ENCODE measurements around the gene SLC12A9.
A peak's percentile ranks its signal among the peaks of the same experiment; 100 is the strongest.

The SLC12A9 gene

DNA sequence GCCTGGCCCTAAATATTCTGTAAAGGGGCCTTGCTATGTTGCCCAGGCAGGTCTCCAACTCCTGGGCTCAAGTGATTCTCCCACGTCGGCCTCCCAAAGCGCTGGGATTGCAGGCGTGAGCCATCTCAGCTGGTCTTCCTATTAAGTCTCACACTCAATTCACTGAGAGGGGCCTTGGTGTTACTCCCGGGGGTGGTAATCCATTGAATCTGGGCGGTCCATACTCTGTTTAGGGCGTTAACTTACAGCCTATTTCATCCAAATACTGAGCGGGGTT lies 21.7 kb downstream of the SLC12A9 start:
- no peaks in the 10 kb centered on the region for H3K27me3 ChIP-seq (ENCODE audit: insufficient read depth, insufficient read length)
- no peak for DNase-seq (ENCODE audit: low read depth, low spot score)
- peak overlapping the region; percentile 93 for H3K4me3 ChIP-seq (ENCODE audit: insufficient read length, low read depth)
- H3K9me3 ChIP-seq (ENCODE audit: insufficient read depth, low read length) = no peaks in the 10 kb centered on the region
- peaks cover 7% of the 10 kb centered on the region for H3K4me1 ChIP-seq (ENCODE audit: insufficient read depth, insufficient read length)
- H3K9ac ChIP-seq (ENCODE audit: insufficient read length, low read depth) = peak overlapping the region; percentile 95
- TF ChIP-seq ZNF274 (IDR thresholded peaks at IDR 0.05; ENCODE audit: low read depth, low read length) (no peak), YY1 (IDR thresholded peaks at IDR 0.05; ENCODE audit: insufficient read depth, insufficient read length) (no peak), SUZ12 (IDR thresholded peaks at IDR 0.05; ENCODE audit: extremely low read depth, insufficient read depth, insufficient read length) (no peak)
- peaks cover 78% of the 10 kb centered on the region for H3K36me3 ChIP-seq (ENCODE audit: insufficient read depth, insufficient read length, low read length)

DNA sequence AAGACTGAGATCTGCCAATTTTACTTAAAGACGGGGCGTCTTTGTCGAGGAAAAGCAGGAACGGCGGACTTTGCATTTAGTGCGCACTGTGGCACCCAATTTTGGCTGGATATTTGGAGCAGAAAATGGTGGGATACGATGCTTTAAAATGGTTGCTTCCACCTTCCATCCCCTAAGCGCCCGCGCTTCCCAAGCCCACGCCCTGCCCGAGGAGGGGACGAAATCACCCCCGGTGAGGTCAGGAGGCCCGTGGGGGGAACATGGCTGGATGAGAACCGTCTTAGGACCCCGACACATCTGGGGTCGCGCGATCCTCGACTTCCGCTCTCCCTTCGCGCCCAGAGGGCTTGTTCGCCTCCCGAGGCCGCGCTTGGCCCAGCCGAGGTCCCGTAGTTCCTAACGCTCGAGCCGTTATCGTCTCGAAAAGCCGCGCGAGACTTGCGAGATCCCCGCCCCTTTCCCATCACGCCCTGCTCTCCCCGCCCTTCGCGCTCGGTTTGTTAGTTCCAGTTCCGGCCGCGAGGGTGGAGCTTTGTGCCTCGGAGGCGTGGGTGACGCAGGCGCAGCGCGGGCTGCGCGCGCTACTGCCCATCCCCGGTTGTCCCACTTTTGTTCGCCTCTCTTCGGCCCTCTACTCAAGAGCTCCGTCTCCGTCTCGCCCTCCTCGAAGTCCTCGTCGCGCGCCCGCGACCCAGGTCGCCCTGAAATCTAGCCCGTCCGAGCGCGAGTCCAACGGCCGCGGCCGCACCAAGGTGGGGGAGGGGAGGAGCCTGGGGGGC lies 22.3 kb downstream of the SLC12A9 start, which contains the start of gene SRRT:
TSS of gene SRRT (plus strand) at position 527 of the 779 bp plus-strand sequence. CDS start 488 bp downstream, outside the sequence.
- Histone ChIP-seq H3K36me3 (ENCODE audit: insufficient read depth, insufficient read length, low read length) (peaks cover 77% of the 10 kb centered on the region), H3K9ac (ENCODE audit: insufficient read length, low read depth) (peak within 1 kb of the TSS; percentile 95), H3K9me3 (ENCODE audit: insufficient read depth, low read length) (no peaks in the 10 kb centered on the region), H3K4me1 (ENCODE audit: insufficient read depth, insufficient read length) (peaks cover 7% of the 10 kb centered on the region), H3K27me3 (ENCODE audit: insufficient read depth, insufficient read length) (no peaks in the 10 kb centered on the region), H3K4me3 (ENCODE audit: insufficient read length, low read depth) (peak within 1 kb of the TSS; percentile 93)
- TF ChIP-seq ZNF274 (IDR thresholded peaks at IDR 0.05; ENCODE audit: low read depth, low read length) = no peak
- peak; percentile 39 for TF ChIP-seq YY1 (IDR thresholded peaks at IDR 0.05; ENCODE audit: insufficient read depth, insufficient read length)
- DNase-seq (ENCODE audit: low read depth, low spot score) = peak; percentile 99

DNA sequence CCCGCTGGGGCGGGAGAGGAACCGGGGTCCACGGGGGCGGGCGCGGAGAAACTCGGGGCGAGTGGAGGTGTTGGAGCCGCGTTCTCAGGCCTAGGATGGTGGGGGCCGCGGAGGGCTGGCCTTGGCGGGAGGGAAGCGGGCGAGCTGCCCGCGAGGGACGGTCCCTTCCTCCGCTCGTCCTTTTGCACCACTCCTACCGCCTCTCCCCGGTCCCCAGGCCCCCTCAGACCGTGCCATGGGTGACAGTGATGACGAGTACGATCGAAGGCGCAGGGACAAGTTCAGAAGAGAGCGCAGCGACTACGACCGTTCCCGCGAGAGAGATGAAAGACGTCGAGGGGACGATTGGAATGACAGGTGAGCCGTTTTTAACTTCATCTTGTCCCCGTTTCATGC lies 22.8 kb downstream of the SLC12A9 start:
- TF ChIP-seq SUZ12 (IDR thresholded peaks at IDR 0.05; ENCODE audit: extremely low read depth, insufficient read depth, insufficient read length) = no peak
- no peak for TF ChIP-seq ZNF274 (IDR thresholded peaks at IDR 0.05; ENCODE audit: low read depth, low read length)
- no peak for TF ChIP-seq YY1 (IDR thresholded peaks at IDR 0.05; ENCODE audit: insufficient read depth, insufficient read length)
- Histone ChIP-seq H3K4me3 (ENCODE audit: insufficient read length, low read depth) (peak overlapping the region; percentile 93), H3K9ac (ENCODE audit: insufficient read length, low read depth) (peak overlapping the region; percentile 95), H3K36me3 (ENCODE audit: insufficient read depth, insufficient read length, low read length) (peaks cover 75% of the 10 kb centered on the region), H3K9me3 (ENCODE audit: insufficient read depth, low read length) (no peaks in the 10 kb centered on the region), H3K27me3 (ENCODE audit: insufficient read depth, insufficient read length) (no peaks in the 10 kb centered on the region), H3K4me1 (ENCODE audit: insufficient read depth, insufficient read length) (peaks cover 7% of the 10 kb centered on the region)
- no peak for DNase-seq (ENCODE audit: low read depth, low spot score)

- no peak for TF ChIP-seq SUZ12 (IDR thresholded peaks at IDR 0.05; ENCODE audit: extremely low read depth, insufficient read depth, insufficient read length)
- TF ChIP-seq ZNF274 (IDR thresholded peaks at IDR 0.05; ENCODE audit: low read depth, low read length) = no peak
- no peak for TF ChIP-seq YY1 (IDR thresholded peaks at IDR 0.05; ENCODE audit: insufficient read depth, insufficient read length)
Observed at GRCh38 chr7:100878013-100878412, 25.5 kb downstream of the SLC12A9 start.

GRCh38 chr7:100878685-100879084 lies 26.2 kb downstream of the SLC12A9 start:
- TF ChIP-seq ZNF274 (IDR thresholded peaks at IDR 0.05; ENCODE audit: low read depth, low read length) (no peak), SUZ12 (IDR thresholded peaks at IDR 0.05; ENCODE audit: extremely low read depth, insufficient read depth, insufficient read length) (no peak)
- H3K9ac ChIP-seq (ENCODE audit: insufficient read length, low read depth) = no peak overlapping the region

More at GRCh38 chr7:100878013-100878412, 25.5 kb downstream of the SLC12A9 start:
- Histone ChIP-seq H3K9me3 (ENCODE audit: insufficient read depth, low read length) (no peaks in the 10 kb centered on the region), H3K9ac (ENCODE audit: insufficient read length, low read depth) (no peak overlapping the region), H3K36me3 (ENCODE audit: insufficient read depth, insufficient read length, low read length) (peaks cover 76% of the 10 kb centered on the region), H3K27me3 (ENCODE audit: insufficient read depth, insufficient read length) (no peaks in the 10 kb centered on the region), H3K4me3 (ENCODE audit: insufficient read length, low read depth) (no peak overlapping the region), H3K4me1 (ENCODE audit: insufficient read depth, insufficient read length) (peaks cover 7% of the 10 kb centered on the region)
- no peak for DNase-seq (ENCODE audit: low read depth, low spot score)

GRCh38 chr7:100879685-100880261 lies 27.3 kb downstream of the SLC12A9 start:
- no peak for TF ChIP-seq ZNF274 (IDR thresholded peaks at IDR 0.05; ENCODE audit: low read depth, low read length)
- no peak for TF ChIP-seq SUZ12 (IDR thresholded peaks at IDR 0.05; ENCODE audit: extremely low read depth, insufficient read depth, insufficient read length)
- TF ChIP-seq YY1 (IDR thresholded peaks at IDR 0.05; ENCODE audit: insufficient read depth, insufficient read length) = no peak
- no peak for DNase-seq (ENCODE audit: low read depth, low spot score)
- no peak overlapping the region for H3K9ac ChIP-seq (ENCODE audit: insufficient read length, low read depth)
- peaks cover 80% of the 10 kb centered on the region for H3K36me3 ChIP-seq (ENCODE audit: insufficient read depth, insufficient read length, low read length)
- no peak overlapping the region for H3K4me3 ChIP-seq (ENCODE audit: insufficient read length, low read depth)
- H3K9me3 ChIP-seq (ENCODE audit: insufficient read depth, low read length) = no peaks in the 10 kb centered on the region
- H3K4me1 ChIP-seq (ENCODE audit: insufficient read depth, insufficient read length) = peaks cover 5% of the 10 kb centered on the region
- no peaks in the 10 kb centered on the region for H3K27me3 ChIP-seq (ENCODE audit: insufficient read depth, insufficient read length)

More at GRCh38 chr7:100878685-100879084, 26.2 kb downstream of the SLC12A9 start:
- DNase-seq (ENCODE audit: low read depth, low spot score) = no peak
- no peak overlapping the region for H3K4me3 ChIP-seq (ENCODE audit: insufficient read length, low read depth)
- peaks cover 7% of the 10 kb centered on the region for H3K4me1 ChIP-seq (ENCODE audit: insufficient read depth, insufficient read length)
- H3K36me3 ChIP-seq (ENCODE audit: insufficient read depth, insufficient read length, low read length) = peaks cover 77% of the 10 kb centered on the region
- H3K9me3 ChIP-seq (ENCODE audit: insufficient read depth, low read length) = no peaks in the 10 kb centered on the region
- H3K27me3 ChIP-seq (ENCODE audit: insufficient read depth, insufficient read length) = no peaks in the 10 kb centered on the region

GRCh38 chr7:100880645-100881044 lies 28.1 kb downstream of the SLC12A9 start:
- Histone ChIP-seq H3K4me3 (ENCODE audit: insufficient read length, low read depth) (no peak overlapping the region), H3K9ac (ENCODE audit: insufficient read length, low read depth) (no peak overlapping the region), H3K27me3 (ENCODE audit: insufficient read depth, insufficient read length) (no peaks in the 10 kb centered on the region), H3K36me3 (ENCODE audit: insufficient read depth, insufficient read length, low read length) (peaks cover 87% of the 10 kb centered on the region), H3K4me1 (ENCODE audit: insufficient read depth, insufficient read length) (peaks cover 5% of the 10 kb centered on the region), H3K9me3 (ENCODE audit: insufficient read depth, low read length) (no peaks in the 10 kb centered on the region)
- no peak for DNase-seq (ENCODE audit: low read depth, low spot score)
- no peak for TF ChIP-seq YY1 (IDR thresholded peaks at IDR 0.05; ENCODE audit: insufficient read depth, insufficient read length)
- TF ChIP-seq ZNF274 (IDR thresholded peaks at IDR 0.05; ENCODE audit: low read depth, low read length) = no peak
- TF ChIP-seq SUZ12 (IDR thresholded peaks at IDR 0.05; ENCODE audit: extremely low read depth, insufficient read depth, insufficient read length) = no peak
